K562 (cell line): ENCODE results near the gene EHMT2. TPM values are rescaled to one million over a fixed set of nuclear protein-coding genes. Genes with fewer than 3 reads are reported as not detected.

Source experiments
- ASH1L ChIP-seq: fragments of 450-650 bp; IDR thresholded peaks from 2 replicates; pipeline ENCODE4 v1.6.1; 2018; ENCODE audit warnings: borderline replicate concordance, mild to moderate bottlenecking, low read depth; ENCODE audit not compliant: partially characterized antibody
- GATAD2B ChIP-seq: fragments of 450-650 bp; IDR thresholded peaks from 2 replicates; pipeline ENCODE4 v1.6.1; 2017; ENCODE audit warnings: mild to moderate bottlenecking, borderline replicate concordance
- HIVEP1 ChIP-seq: fragments of 250-450 bp; sonication (Bioruptor Pico); IDR thresholded peaks from 2 replicates; pipeline ENCODE4 v1.4.0; 2020; ENCODE audit warnings: mild to moderate bottlenecking
- HNRNPH1 ChIP-seq: fragments of 200-400 bp; formaldehyde crosslinking; optimal IDR thresholded peaks from 2 replicates; pipeline ENCODE3; 2017; ENCODE audit warnings: low read depth, mild to moderate bottlenecking, low read length, moderate library complexity
- JUN ChIP-seq, 2 experiments: sonication (generic) in 1 of 2; formaldehyde crosslinking in 1 of 2; IDR thresholded peaks; 2 replicates each; pipeline versions ENCODE4 v1.6.1 to v1.8.0; 2012 to 2022; ENCODE audit warnings: borderline replicate concordance in 2 of 2, mild to moderate bottlenecking in 2 of 2, improper control_type of control experiment in 1 of 2, low read depth in 1 of 2, low read length in 1 of 2, missing genetic modification reagents in 1 of 2
- JUND ChIP-seq, 2 experiments: IDR thresholded peaks; 2 replicates in 1 of 2; 3 replicates in 1 of 2; pipeline ENCODE4 v1.6.1; 2011; ENCODE audit warnings: borderline replicate concordance in 2 of 2, low read depth in 2 of 2, low read length in 2 of 2, improper control_type of control experiment in 1 of 2, missing biosample characterization in 1 of 2, missing genetic modification characterization in 1 of 2, missing genetic modification reagents in 1 of 2
- KAT2B ChIP-seq: IDR thresholded peaks from one replicate; pipeline ENCODE4 v1.6.1; 2012; ENCODE audit warnings: low read depth, mild to moderate bottlenecking, control low read depth, inconsistent platforms, low read length, moderate library complexity
- MTF1 ChIP-seq: fragments of 250-450 bp; sonication (Bioruptor Pico); IDR thresholded peaks from 2 replicates; pipeline ENCODE4 v1.9.0; 2021; ENCODE audit warnings: moderate library complexity, mild to moderate bottlenecking, inconsistent platforms, borderline replicate concordance
- NBN ChIP-seq: fragments of 450-650 bp; IDR thresholded peaks from 2 replicates; pipeline ENCODE4 v1.6.1; 2016; ENCODE audit warnings: low read depth, mild to moderate bottlenecking
- NKRF ChIP-seq: fragments of 450-650 bp; IDR thresholded peaks from 2 replicates; pipeline ENCODE4 v1.6.1; 2016; ENCODE audit warnings: borderline replicate concordance
- NR2C1 ChIP-seq, 2 experiments: fragments of 450-650 bp; IDR thresholded peaks; 2 replicates each; pipeline ENCODE4 v1.6.1; 2017; ENCODE audit warnings: mild to moderate bottlenecking in 2 of 2, antibody characterized with exemption in 1 of 2, inconsistent platforms in 1 of 2, missing compliant biosample characterization in 1 of 2, missing genetic modification characterization in 1 of 2
- POLR2AphosphoS2 ChIP-seq: IDR thresholded peaks from 2 replicates; pipeline ENCODE4 v1.6.1; 2012; ENCODE audit warnings: low read length, improper control_type of control experiment
- SRSF7 ChIP-seq: fragments of 200-400 bp; formaldehyde crosslinking; optimal IDR thresholded peaks from 2 replicates; pipeline ENCODE3; 2017; ENCODE audit warnings: mild to moderate bottlenecking, low read depth, low read length
- TFAM ChIP-seq: fragments of 250-450 bp; sonication (Bioruptor Pico); conservative IDR thresholded peaks from 2 replicates; pipeline ENCODE4 v1.5.0; 2021; ENCODE audit warnings: mild to moderate bottlenecking, moderate library complexity
- ZBTB34 ChIP-seq: fragments of 250-450 bp; sonication (Bioruptor Pico); IDR thresholded peaks from 2 replicates; pipeline ENCODE4 v1.8.0; 2021; ENCODE audit warnings: mild to moderate bottlenecking, moderate library complexity
- ZBTB49 ChIP-seq: sonication (generic); formaldehyde crosslinking; IDR thresholded peaks from 2 replicates; pipeline ENCODE4 v1.8.0; 2022; ENCODE audit warnings: missing genetic modification reagents, mild to moderate bottlenecking, borderline replicate concordance
- ZNF124 ChIP-seq: sonication (generic); formaldehyde crosslinking; IDR thresholded peaks from 2 replicates; pipeline ENCODE4 v1.8.1; 2022; ENCODE audit warnings: missing genetic modification reagents
- ZNF175 ChIP-seq: fragments of 200-800 bp; sonication (Bioruptor generic); IDR thresholded peaks from 2 replicates; pipeline ENCODE4 v1.6.1; 2016; ENCODE audit warnings: low read depth, mild to moderate bottlenecking, missing genetic modification characterization, missing compliant biosample characterization
- ZNF197 ChIP-seq: fragments of 200-800 bp; sonication (Bioruptor generic); IDR thresholded peaks from 2 replicates; pipeline ENCODE4 v1.6.1; 2016; ENCODE audit warnings: low read depth, missing genetic modification characterization, missing compliant biosample characterization
- ZNF766 ChIP-seq: fragments of 200-800 bp; sonication (Bioruptor generic); conservative IDR thresholded peaks from 2 replicates; pipeline ENCODE4 v1.6.1; 2016; ENCODE audit warnings: missing genetic modification characterization, missing compliant biosample characterization
- polyA plus RNA-seq, 8 experiments: library from polyadenylated mRNA; depleted of rRNA in 4 of 8; stranded (reverse) in 5 of 8; unstranded in 3 of 8; fragments of >200 nt; fragmentation: Nextera tagmentation in 2 of 8; fragmentation: Illumina TruSeq in 1 of 8; extraction: Ambion mirVana in 2 of 8; extraction: Trizol in 1 of 8; gene quantifications; 2 replicates each; pipeline versions ENCODE4 v1.2.1 to v1.2.3, GENCODE V29; 2011 to 2014; ENCODE audit warnings: inconsistent platforms in 1 of 8, missing spikeins in 1 of 8
- total RNA-seq, 7 experiments: library from RNA; depleted of rRNA in 6 of 7; stranded (reverse); fragments of >200 nt in 6 of 7; fragmentation: Illumina TruSeq in 2 of 7; extraction: Trizol in 2 of 7; gene quantifications; 2 replicates each; pipeline versions ENCODE4 v1.2.1 to v1.2.3, GENCODE V29; 2011 to 2021; ENCODE audit warnings: low replicate concordance in 1 of 7

The EHMT2 gene
- total and polyA plus RNA-seq, 9 of the 15 experiments (the other 6 are each of a cell fraction or from before 2014, with no cell fraction given): 2.1 to 63.8 (median 38.5) TPM

GRCh38 chr6:31898383-31899011, 999 bp upstream of the EHMT2 start (continued):
- TF ChIP-seq NBN (peak; percentile 4; the same call in 1 of the 2 replicates), ZBTB49 (no peak), ZNF766 (peak; percentile 81), TFAM (CRISPR knock-in tag) (no peak), HIVEP1 (no peak), ASH1L (no peak), ZNF197 (CRISPR knock-in tag) (0 out of 2 replicates have a peak, but pooled peaks have one; percentile 75), NKRF (peak; percentile 20; the same call in 1 of the 2 replicates), MTF1 (no peak), JUND (IDR thresholded peaks at IDR 0.05; ENCODE audit: borderline replicate concordance, low read depth, low read length) (no peak), JUND (tag; IDR thresholded peaks at IDR 0.05; ENCODE audit: borderline replicate concordance, low read depth, low read length) (0 out of 3 replicates have a peak, but pooled peaks have one; percentile 5), JUN (IDR thresholded peaks at IDR 0.05; ENCODE audit: borderline replicate concordance, low read depth, low read length) (no peak), JUN (CRISPR knock-in tag; IDR thresholded peaks at IDR 0.05; ENCODE audit: borderline replicate concordance) (no peak), ZNF124 (no peak), POLR2AphosphoS2 (0 out of 2 replicates have a peak, but pooled peaks have one; percentile 72), ZNF175 (0 out of 2 replicates have a peak, but pooled peaks have one; percentile 35), HNRNPH1 (no peak), ZBTB34 (CRISPR knock-in tag) (no peak), KAT2B (no peak), GATAD2B (no peak), NR2C1 (IDR thresholded peaks at IDR 0.05) (no peak), NR2C1 (tag; IDR thresholded peaks at IDR 0.05) (peak; percentile 79), SRSF7 (no peak)
